Stimulated activated CD8-positive, alpha-beta memory T cell treated with anti-CD3 and anti-CD28 coated beads, Interleukin-4, amount 100 ng/mL, for 1 hour (primary cell): ENCODE results near the gene MYLK3.
"Not testable (repeated sequence)": the region's sequence is repeated elsewhere in the genome, so short reads cannot be mapped to it uniquely, and the experiment has no call there.

Experiments used
- DNase-seq, 2 donors: peaks; one replicate each; pipeline ENCODE4 v3.0.0-alpha.2; 2020; ENCODE audit warnings: low read depth in 2 of 2, low spot score in 1 of 2

Gene MYLK3

GRCh38 chr16:46690281-46691178, 57.6 kb downstream of the MYLK3 start:
- no peak for DNase-seq

GRCh38 chr16:46689365-46690280, 58.5 kb downstream of the MYLK3 start, which contains the start of gene ORC6:
TSS of gene ORC6 (plus strand) at chr16:46689659. CDS start at chr16:46689706, 47 bp downstream.
- peak; percentile 95 to 96 for DNase-seq

GRCh38 chr16:46688654-46689364, 59.3 kb downstream of the MYLK3 start, which contains the start of gene VPS35:
TSS of gene VPS35 (minus strand) at chr16:46689178. CDS start at chr16:46689133, 45 bp downstream.
- peak; percentile 99 to 100 for DNase-seq

- no peak for DNase-seq
These were observed 60.0 kb downstream of the MYLK3 start for GRCh38 chr16:46688101-46688653.

DNA sequence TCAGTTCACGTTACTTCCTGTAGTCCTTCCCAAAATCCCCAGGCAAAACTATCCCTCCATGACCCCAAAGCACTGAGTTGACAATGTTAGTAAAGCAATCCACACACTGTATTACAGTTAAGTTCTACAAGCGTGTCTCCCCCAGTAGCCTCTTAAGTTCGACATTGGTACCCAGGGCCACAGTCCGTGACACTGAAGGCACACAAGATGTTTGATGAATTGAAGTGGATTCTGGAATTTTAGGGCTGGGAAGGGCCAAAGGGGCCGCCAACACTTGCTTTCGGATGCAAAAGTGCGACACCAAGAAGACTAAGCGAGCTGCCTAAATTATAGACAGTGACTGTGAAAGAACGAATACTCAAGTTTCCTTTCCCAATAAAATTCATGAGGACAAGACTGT, 60.7 kb downstream of the MYLK3 start:
- no peak for DNase-seq

DNA sequence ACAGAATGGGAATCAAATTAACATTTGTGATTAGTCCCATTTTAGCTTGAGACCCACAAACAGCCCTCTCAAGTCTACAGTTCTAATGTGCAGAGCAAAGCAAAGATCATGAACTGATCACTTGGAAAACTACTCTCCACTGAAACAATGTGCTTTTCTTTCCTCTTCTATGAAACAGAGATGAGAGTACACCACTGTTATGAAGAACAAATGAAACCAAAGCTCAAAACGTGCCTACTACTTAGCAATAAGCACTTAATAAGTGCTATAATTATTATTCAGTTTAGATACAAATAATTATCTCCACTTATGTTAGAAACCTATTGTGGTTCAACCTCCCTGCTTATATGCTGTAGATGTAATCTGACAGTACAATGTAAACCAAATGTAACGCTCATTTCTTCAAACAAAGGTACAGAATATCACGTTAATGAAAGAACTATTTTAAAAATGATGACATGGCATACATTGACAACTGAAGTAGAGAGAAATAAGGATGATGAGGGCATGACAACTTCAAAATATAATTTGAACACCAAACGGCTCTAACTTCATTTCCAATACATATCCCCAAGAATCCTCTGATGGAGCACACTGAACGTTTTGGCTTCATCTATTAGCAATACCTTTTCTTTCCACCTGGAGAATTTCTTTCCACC, 61.2 kb downstream of the MYLK3 start:
- DNase-seq = no peak

- DNase-seq = not testable (repeated sequence)
These were observed 66.3 kb downstream of the MYLK3 start for GRCh38 chr16:46681867-46682266.

- DNase-seq = not testable (repeated sequence)
These were observed 70.2 kb downstream of the MYLK3 start for GRCh38 chr16:46677943-46678342.

- DNase-seq = no peak
These were observed 74.7 kb downstream of the MYLK3 start for GRCh38 chr16:46673320-46674013.

DNA sequence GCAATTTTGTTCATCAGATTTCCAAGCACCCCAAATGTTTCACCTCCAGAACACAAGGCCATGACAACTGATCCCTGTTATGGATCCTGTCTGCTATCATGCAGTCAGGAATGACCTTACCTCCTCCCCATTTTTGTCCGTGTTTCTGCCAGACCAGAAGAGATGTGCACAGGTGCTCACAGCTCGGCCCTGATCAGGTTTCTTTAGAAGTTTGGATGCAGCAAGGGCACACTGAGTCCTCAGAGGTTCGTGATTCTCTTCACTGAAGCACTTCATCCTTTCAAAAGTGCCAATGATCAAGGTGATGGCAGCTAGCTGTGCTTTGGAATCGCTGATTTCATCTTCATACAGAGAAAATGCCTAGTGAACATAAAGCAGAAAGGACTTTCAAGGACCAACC, 86.0 kb downstream of the MYLK3 start:
- no peak for DNase-seq

GRCh38 chr16:46658925-46659324, 89.2 kb downstream of the MYLK3 start:
- no peak for DNase-seq
